Adrenal gland (tissue), 5 donors: ENCODE data around the gene DBET.
"Not testable (repeated sequence)": the region's sequence is repeated elsewhere in the genome, so short reads cannot be mapped to it uniquely, and the experiment has no call there.

Experiments used
- CTCF ChIP-seq, 6 experiments: fragments of 450-650 bp in 4 of 6; fragments of 200-600 bp in 2 of 6; sonication (generic) in 1 of 6; IDR thresholded peaks; 1 replicate in 5 of 6; 2 replicates in 1 of 6; pipeline versions ENCODE4 v1.5.1 to v1.8.0; 2016 to 2021; ENCODE audit warnings: antibody characterized with exemption in 6 of 6, mild to moderate bottlenecking in 2 of 6, moderate library complexity in 1 of 6
- POLR2A ChIP-seq, 2 donors: fragments of 450-650 bp; IDR thresholded peaks; one replicate each; pipeline ENCODE4 v1.6.1; 2017; ENCODE audit warnings: antibody characterized with exemption in 2 of 2, mild to moderate bottlenecking in 2 of 2, moderate library complexity in 1 of 2
- donor health status: DM: no; HTN: no; CAD: no.

- TF ChIP-seq POLR2A, CTCF (IDR thresholded peaks at IDR 0.05): not testable (repeated sequence)
Measured at GRCh38 chr4:190110033-190110432, 45.7 kb downstream of the DBET start.
